HG03565 (cell line): ENCODE data around the gene HOXA1.
"Not testable (repeated sequence)": the region's sequence is repeated elsewhere in the genome, so short reads cannot be mapped to it uniquely, and the experiment has no call there.

Experiments
- ATAC-seq: cut with Tn5 transposase; IDR thresholded peaks from one replicate; pipeline ENCODE4 v1.9.1; 2021; ENCODE audit warnings: mild to moderate bottlenecking, moderate library complexity; ENCODE audit not compliant: unreplicated experiment

HOXA1 gene

GRCh38 chr7:27062946-27063345 is 32.9 kb downstream of the HOXA1 start:
- no peak for ATAC-seq

- no peak for ATAC-seq
Measured at GRCh38 chr7:27053153-27053552, 42.6 kb downstream of the HOXA1 start.

GRCh38 chr7:27051451-27051850 is 44.3 kb downstream of the HOXA1 start:
- ATAC-seq = no peak

GRCh38 chr7:27048438-27048837 is 47.4 kb downstream of the HOXA1 start:
- ATAC-seq = no peak

- ATAC-seq = no peak
Measured at GRCh38 chr7:27046854-27047549, 48.8 kb downstream of the HOXA1 start.

- ATAC-seq = not testable (repeated sequence)
Measured at GRCh38 chr7:27045972-27046371, 49.8 kb downstream of the HOXA1 start.

- not testable (repeated sequence) for ATAC-seq
Measured at GRCh38 chr7:27045066-27045465, 50.7 kb downstream of the HOXA1 start.
